ENCODE measurements around the gene SALL2.

DNA sequence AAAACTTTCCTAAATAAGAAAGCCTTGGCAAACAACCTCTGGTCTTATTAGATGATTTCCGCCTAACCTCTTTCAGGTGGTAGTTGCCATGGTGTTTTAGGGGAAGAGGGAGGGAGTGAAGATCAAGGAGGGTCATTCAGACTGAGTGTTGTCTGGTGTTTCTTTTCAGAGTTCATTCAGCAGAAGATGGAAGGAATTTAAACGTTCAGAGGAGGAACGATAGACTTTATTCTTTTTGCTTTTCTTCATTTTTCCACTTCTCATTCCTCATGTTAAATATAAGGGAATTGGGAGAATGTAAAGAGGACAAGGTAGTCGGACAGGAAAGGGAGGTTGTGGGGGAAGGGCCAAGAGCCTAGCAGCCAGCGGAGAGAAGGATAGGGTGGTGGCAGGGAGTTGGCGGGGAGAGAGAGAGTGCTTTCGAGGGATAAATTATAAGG is 17.4 kb upstream of the SALL2 start:
- no peak for TF ChIP-seq POLR2A (IDR thresholded peaks at IDR 0.05)
- TF ChIP-seq, protein P1, sequence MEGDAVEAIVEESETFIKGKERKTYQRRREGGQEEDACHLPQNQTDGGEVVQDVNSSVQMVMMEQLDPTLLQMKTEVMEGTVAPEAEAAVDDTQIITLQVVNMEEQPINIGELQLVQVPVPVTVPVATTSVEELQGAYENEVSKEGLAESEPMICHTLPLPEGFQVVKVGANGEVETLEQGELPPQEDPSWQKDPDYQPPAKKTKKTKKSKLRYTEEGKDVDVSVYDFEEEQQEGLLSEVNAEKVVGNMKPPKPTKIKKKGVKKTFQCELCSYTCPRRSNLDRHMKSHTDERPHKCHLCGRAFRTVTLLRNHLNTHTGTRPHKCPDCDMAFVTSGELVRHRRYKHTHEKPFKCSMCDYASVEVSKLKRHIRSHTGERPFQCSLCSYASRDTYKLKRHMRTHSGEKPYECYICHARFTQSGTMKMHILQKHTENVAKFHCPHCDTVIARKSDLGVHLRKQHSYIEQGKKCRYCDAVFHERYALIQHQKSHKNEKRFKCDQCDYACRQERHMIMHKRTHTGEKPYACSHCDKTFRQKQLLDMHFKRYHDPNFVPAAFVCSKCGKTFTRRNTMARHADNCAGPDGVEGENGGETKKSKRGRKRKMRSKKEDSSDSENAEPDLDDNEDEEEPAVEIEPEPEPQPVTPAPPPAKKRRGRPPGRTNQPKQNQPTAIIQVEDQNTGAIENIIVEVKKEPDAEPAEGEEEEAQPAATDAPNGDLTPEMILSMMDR (IDR thresholded peaks at IDR 0.05) = no peak
